A204.1 (cell line): ENCODE measurements around the gene SEMA5B.

Source experiments
- FAIRE-seq: peaks from 2 replicates; lab custom pipeline; 2012; peaks lifted over from hg19 to GRCh38; lab: Jason Lieb, UNC

The SEMA5B gene

DNA sequence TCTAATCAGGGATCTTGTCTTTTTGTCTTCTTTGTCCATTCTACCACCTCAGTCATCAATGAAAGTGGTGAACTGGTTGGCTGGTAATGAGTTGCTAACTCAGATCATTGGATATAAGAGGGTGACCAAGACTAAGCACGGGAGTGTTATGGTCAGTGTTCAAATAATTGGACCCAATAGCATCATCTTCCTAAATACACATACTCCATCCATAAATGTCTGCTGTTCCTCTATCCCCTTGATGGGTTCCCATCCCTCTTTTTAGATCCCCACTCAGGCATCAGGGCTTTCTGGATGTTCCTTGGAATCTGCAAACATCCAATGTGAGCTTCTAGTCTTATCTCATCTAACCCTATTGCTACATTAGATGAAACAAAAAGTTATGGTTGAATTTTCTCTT, 3.5 kb downstream of the SEMA5B start:
- no peak for FAIRE-seq

DNA sequence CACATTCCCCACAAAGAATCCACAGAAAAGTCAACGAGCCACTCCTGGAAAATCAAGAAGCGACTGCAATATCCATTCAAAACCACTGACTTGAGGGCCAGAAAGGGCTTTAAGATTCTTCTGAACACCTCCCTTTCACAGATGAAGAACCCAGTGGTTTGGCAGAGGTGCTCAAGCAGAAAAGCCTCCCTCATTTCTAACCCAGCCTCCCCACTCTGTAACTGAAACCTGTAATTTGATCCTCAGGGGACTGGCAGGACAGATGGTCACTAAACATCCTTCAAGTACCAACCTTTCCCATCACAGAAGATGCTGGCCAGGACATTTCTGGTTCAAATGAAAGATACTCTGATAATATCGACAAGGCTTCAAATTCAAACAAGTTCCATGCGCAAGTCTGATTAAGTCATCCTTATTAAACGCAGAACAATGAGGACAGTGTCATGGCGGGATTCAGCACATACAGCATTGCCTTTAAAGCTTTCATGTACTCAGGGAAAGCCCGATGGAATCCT, 5.5 kb downstream of the SEMA5B start:
- FAIRE-seq = no peak

DNA sequence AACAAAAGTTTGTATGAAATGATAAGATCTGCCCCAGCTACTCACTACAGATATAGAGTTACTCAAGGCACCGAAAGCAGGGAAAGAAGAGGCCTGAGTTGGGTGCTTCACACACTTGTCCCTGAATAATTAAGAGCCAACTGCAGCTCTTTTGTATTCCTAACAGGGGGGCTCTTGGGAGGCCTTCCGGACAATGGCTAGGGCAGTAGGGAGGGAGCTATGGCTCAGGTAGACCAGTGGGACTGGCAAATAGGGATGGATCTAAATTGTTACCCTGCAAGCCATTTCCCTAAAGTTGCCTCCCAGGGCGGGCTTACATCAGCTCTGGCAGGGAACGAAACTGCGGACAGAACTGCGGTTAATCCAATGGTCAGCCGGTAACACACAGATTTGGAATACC, 6.2 kb downstream of the SEMA5B start:
- no peak for FAIRE-seq

DNA sequence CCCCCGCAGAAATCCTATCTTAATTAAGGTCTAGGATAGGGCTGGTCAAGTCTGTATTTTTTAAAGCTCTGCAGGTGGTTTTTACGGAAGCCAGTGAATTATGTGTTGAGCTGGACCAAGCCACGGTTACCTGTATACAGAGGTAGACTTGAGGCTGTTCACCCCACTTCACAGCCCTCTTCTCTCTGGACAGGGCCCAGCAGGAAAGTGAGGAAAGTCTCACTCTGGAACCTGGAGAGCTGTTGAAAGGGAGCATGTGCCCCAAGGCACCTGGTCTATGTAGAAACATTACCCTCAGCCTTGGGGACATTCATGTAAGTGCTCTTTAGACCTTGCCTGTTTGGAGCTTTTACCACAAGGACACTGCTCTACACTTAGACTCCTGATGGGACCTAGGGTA, 6.9 kb downstream of the SEMA5B start:
- FAIRE-seq = no peak

DNA sequence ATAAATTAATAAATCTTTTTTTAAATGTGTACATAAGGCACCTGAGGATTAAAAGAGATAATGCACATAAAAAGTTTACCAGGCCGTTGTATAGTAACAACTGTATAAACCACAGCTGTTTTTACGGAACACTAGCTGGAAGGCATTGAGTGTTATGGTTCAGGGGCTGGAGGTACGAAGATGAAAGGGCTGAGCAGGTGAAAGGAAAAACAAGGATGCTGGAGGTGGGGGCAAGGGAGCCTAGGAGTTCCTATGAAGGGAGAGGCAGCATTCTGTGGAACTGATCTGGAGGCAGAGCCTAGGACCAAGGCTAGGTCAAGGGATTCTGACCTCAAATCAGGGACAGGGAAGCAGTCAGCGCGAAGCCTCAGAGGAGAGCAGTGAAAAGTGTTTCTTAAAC, 8.0 kb downstream of the SEMA5B start:
- no peak for FAIRE-seq

DNA sequence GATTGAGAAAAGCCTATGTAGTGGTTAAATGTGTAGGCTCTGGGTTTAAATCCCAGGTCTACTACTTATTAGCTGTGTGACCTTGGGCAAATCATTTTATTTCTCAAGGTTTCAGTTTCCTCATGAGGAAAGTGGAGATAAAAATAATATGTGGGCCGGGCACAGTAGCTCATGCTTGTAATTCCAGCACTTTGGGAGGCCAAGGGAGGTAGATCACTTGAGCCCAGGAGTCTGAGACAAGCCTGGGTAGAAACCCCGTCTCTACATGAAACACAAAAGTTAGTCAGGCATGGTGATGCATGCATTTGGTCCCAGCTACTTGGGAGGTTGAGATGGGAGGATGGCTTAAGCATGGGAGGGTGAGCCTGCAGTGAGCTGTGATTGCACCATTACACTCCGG, 8.4 kb downstream of the SEMA5B start:
- no peak for FAIRE-seq

DNA sequence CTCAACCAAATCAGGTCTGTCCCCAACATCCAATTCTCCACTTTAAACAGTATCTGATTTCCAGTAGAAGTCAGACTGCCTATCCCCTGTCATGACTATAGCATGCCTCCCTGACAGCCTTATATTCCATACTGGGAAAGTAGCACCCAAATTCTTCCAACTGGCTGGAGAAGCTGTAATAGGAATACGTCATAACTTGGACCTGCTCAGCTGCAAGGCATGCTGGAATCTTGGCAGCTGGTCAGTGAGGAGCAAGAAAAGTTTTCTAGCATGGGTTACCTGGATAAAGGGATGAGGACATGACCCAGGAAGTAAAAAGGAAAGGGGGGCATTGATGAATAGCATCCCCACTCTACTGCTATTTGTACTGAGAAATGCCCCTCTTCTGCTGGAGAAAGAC, 8.9 kb downstream of the SEMA5B start:
- FAIRE-seq = no peak

DNA sequence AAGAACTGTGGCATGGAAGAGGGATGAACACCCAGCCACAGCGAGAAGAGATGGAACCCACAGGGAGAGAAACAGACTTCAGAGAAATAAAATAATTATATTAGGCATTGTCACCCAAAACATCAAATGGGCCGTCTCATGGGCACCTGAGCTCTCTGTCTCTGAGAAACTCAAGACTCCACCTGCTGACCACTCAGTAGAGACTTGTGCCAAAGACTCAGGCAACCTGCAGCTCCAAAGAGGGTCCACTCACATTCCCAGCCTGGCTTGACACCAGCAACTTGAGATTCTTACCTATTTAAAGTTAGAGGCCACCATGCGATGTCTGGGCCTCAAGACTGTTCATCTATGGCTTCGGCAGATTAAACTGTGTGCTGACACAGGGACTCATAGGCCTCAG, 12.0 kb downstream of the SEMA5B start:
- no peak for FAIRE-seq

DNA sequence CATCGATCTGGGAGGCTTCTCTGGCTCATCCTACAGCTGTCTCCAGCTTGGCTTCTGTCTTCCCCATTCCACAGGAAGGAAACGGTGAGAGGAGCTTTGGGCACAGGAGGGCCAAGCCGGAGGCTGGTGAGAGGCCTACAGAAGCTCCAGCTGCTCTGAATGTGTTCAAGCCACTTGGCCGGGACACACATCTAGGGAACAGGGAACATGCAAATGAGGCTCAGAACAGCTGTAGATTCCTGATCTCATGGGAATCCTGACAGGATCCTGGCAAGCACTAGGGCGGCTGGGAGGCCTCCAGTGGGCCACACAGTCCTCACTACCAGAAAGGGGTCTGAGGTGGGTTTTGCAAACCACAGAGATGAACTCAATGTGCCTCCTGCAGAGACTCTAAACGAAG, 13.7 kb downstream of the SEMA5B start:
- FAIRE-seq = no peak

DNA sequence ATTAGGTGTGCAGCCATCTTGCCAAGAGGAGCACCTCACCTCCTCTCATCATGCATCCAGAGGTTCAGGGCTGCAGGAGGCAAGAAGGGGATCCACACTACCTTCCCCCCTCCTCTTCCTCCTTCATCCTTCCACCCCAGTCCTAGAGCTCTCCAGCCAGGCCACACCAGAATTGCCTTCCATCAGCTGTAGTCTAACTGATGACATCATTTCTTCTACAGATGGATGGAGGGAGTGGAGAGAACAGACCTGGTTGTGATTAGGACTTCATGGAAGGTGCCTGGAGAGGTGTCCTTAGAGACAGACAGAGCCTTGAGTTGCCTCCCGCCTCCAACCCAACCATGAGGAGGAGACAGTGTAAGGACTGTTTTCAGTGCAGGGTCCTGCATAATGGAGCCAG, 14.9 kb downstream of the SEMA5B start:
- no peak for FAIRE-seq

DNA sequence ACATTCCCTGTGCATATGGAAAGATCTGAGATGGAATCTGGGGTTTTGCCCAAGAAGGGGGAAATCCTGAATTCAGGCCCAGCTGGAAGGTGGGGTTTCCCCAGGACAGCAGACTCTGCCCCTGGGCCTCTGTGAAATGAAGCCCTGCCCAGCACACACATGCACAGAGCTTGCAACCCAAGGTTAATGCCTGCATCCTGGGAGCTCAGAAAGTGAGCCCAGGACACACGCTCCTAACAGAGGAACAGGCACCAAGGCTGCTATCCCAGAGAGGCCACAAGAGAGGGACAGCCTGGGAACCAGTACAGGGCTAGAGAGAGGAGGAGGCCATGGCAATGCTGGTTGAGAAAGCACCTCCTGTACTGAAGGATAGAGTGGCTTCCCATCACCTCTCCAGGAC, 16.1 kb downstream of the SEMA5B start:
- no peak for FAIRE-seq

DNA sequence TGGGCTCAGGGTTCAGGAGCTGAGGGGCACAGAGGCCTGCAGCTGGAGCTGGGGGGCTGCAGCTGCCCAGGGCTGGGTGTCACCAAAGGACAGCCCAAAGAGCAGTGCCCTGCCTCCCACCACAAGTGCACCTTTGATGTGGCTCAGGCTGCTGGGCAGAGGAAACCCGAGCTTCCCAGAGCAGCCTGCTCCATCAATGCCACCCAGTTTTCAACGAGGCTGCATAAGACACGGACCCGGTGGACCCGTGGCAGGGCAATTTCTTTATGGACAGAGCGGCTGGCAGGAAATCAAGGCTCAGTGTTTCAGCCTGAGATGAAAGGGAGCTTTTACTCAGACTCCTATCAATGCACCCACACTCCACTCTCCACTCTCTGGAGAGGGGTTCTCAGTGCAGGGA, 18.7 kb downstream of the SEMA5B start:
- FAIRE-seq = no peak

DNA sequence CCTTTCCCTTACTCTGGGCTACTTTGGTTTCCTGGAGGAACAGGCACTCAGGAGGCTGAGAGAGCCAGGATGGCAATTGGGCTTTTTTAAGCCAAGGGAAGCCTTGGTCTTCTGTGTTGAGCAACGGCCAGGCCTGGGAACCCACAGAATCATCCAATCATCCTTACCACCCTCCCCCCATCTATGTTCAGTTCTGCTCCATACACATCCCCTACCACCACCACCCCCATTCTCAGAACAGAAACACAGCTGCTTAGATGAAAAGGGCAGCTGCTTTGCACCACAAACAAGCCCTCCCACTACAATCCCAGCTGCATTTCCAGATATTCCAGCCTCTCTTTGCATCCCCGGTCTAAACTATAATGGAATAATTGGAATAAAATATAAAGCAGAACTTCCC, 21.0 kb downstream of the SEMA5B start:
- FAIRE-seq = no peak

DNA sequence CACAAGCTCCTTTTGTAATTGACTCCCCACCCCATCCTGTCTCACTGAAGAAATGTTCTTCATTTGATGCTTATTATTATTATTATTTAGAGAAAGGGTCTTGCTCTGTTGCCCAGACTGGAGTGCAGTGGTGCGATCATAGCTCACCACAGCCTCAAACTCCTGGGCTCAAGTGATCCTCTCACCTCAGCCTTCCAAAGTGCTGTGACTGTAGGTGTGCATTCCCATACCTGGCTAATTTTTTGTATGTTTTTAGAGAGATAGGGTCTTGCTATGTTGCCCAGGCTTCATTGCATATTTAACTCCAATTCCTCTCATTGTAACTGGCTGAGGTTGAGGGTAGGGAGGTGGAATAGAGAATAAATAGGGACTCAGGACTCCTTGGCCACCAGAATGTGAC, 22.3 kb downstream of the SEMA5B start:
- FAIRE-seq = no peak

DNA sequence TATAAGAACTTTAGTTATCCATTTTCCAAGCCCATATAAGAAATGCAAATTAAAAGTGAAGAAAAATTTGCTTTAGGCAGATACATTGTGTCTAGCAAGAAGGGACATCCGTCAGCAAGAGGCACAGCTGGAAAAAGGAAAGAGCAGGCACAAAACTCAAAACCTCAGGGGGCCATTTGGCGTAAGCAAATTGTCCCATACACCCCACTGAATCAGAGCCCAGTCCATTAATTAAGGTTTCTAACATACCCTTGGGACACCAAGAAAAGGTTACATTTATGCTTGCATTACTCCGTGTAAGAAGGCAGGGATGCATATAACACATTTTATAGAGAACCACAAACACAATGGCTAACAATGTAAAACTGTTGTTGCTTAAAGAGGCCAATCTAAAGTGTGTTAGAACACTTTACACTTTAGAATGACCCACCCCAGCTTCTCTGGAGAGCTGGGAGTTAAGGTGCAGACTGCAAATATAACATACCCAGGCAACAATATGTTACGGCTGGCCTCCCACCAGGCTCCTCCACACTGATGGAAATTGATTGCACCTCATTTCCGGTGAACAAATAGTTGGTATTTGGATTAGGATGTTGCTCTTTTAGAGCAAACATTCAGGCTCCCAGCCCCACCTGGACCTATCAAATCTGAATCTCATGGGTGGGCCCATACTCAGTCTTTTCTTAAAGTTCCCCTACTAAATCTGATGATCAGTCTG, 23.2 kb downstream of the SEMA5B start:
- FAIRE-seq = no peak

DNA sequence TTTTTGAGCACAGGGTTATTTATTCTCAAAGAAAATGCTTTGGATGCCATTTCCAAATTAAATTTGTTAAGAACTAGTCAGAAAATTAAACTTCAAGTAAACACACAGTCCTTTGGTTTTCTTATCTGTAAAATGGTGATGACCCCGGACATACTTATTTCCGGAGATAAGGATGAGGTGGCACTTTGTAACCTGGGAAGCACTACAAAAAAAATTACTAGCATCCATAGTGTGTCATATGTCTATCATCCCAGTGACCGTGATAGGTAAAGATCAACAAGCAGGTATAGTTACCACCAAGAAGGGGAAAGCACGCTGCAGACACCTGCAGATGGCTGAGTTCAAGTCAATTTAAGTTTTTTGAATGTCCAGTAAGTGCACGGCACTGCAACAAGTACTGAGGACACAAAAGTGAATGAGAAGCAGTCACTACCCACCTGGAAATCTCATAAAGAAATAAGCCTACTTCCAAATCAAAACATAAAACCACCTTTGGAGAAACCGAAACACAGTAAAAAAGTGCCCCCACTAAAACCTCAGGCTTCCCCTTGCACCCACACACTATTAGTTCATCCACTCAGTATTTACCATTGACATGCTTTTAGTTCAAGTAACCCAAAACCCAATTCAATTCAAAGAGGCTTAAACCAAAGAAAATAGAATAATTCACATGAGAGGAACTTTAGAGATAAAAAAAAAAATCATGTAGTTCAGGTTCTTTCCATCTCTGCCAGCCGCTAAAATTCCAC, 24.6 kb downstream of the SEMA5B start:
- no peak for FAIRE-seq

DNA sequence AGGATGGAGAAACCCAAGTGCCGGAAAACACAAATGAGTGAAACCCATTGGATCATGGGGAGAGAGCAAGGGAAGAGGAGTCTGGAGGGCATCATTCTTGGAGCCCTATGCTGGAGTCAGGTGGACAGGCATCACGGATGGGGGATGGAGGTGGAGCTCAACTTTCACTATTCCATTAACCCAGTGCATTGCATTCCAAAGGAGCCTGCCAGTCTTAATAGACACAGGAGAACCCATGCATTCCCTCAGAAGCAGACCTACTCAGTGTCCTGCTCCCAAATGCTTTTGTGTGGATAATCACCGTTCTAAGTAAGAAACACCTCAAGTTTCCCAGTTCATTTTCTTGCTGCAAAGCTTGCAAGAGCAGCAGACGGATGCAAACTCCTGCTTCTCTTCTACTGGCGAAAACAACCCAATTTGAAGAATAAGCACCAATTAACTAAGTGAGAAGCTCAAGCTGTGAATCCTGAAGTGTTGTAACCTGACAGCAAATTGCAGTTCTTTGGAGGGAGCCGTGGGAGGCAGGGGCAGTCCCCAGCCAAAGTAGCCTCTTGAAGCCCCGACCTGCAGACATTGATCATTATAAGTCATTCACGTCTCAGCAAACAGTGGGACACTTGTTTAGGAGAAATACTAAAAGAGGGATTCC, 25.3 kb downstream of the SEMA5B start:
- FAIRE-seq = no peak

DNA sequence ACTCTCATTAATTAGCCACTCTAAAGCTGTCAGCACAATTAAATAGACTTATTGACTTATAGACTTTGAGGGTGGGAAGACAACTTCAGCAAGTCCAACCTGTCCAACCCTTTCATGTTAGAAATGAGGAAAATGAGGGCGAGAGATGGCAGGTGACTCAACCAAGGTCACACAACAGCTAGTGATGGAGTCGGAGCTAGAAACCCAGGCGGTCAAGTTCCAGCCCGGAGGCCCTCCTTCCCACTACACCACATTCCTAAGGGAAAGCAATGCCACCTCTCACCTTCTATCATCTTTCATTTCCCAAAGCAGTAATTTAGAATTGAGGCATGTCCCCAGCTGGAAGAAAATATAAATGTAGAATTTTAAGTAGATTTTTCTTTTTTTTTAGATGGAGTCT, 28.7 kb downstream of the SEMA5B start:
- no peak for FAIRE-seq

DNA sequence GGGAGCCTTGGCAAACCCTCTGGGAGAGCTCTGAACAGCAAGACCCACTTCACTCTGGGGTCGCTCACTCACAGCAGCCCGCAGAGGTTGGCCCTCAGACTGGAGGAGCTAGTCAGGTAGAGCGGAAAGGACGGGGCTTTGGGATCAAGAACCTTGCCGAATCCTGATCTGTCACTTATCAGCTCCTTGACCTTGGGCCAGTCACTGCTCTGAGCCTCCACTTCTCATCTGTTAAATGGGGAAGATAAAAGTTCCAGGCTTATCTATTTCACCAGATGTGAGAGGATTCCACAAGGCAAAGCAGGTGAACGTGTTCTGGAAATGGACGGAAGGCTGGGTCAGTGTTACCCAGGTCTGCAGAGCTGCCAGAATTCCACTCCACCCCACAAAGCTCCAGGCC, 29.4 kb downstream of the SEMA5B start:
- FAIRE-seq = no peak

DNA sequence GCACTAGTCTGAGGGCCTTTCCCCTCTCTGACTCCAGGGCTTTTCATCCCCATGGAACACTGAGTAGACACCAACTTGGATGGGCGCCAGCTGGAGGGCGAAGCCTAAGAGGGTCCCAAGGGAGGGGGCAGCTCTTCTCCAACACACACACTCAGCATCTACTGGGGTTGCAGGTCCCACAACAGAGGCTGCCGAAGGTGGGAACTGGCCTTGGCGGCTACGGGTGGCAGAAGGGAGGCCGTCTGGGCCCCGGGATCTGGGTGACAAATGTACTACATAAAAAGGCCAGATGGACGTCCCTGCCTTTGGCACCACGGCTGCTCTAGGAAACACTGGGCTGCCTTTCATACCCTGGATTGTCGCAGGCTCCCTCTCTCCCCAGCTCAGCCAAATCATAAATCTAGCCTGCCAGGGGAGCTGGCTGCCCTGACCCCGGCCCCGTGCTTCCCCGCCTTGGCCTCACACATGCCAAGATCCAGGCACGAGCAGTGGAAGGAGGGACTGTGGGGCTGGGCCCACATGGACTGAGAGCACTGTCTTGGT, 31.5 kb downstream of the SEMA5B start:
- FAIRE-seq = no peak

DNA sequence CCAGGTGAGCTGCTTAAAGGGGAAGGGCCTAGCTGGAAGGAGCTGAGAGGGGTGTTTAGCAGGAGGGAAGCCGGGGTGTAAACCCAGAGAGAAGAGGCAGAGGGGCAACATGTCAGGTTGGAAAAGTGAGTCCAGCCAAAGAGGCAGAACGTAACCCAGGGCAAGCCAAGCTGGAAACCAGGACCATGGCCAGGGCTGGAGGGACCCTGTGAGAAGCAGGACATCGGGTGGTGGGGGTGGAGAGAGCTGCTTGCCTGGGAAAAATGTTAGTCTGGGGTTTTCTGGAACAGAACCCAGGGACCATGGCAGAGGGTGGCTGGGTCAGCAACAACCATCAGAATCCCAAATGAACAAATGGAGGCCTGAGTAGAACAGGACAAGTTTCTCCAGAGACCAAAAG, 32.6 kb downstream of the SEMA5B start:
- FAIRE-seq = no peak

DNA sequence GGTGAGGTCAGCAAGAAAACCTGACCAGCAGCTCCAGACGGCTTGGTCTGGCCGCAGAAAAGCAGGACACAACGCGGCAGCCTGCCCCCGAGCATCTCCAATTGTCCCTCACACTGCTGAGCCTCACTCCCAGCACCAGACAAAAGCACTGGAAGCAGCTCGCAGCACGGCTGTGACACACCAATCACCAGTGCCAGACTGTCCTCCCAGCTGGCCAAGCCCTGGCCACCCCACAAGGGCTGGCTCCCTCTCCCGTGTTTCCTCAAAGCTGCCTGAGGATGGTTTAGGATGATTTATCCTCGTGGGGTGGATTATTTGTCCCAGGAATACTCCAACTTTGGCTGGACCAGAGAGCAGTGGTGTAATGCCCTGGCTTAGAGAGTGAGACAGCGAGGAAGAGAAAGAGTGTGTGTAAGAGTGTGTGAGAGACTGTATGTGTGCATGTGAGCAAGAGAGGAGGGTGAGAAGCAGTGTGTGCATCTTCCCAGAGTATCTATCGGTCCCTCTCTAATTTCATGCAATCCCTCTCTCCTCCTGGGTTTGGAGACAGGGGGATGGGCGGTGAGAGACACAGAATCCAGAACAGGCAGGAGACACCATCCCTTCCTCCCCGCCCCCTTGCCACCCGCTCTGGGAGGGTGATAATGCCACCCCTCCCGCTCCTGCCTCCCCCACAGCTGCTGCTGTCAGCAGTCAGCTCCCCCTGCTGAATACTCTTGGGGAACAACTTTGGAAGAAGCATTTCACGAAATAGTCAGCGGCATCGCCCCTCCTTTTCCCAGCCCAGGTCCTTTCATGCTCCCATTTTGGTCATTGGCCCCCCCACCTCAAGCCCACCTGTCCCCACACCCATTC, 34.2 kb downstream of the SEMA5B start:
- no peak for FAIRE-seq
